SK-N-SH (cell line): ENCODE results near the gene AGXT.

Experiments used
- CTCF ChIP-seq: fragments of 200-600 bp; sonication (generic); IDR thresholded peaks from 2 replicates; pipeline ENCODE4 v1.6.1; 2017; ENCODE audit warnings: antibody characterized with exemption, mild to moderate bottlenecking, moderate library complexity
- EP300 ChIP-seq, 2 experiments: IDR thresholded peaks; 2 replicates each; pipeline versions ENCODE4 v1.4.0 to v1.6.1; 2012; ENCODE audit warnings: borderline replicate concordance in 1 of 2, low read depth in 1 of 2, low read length in 1 of 2
- EZH2phosphoT487 ChIP-seq: fragments of 200-600 bp; sonication (generic); IDR thresholded peaks from 2 replicates; pipeline ENCODE4 v1.6.1; 2017; ENCODE audit warnings: low read depth, mixed run types, mild to moderate bottlenecking, antibody characterized with exemption, moderate library complexity, borderline replicate concordance
- NRF1 ChIP-seq: IDR thresholded peaks from 2 replicates; pipeline ENCODE4 v1.6.1; 2012; ENCODE audit warnings: low read depth, mild to moderate bottlenecking, low read length
- POLR2AphosphoS5 ChIP-seq: IDR thresholded peaks from 2 replicates; pipeline ENCODE4 v1.6.1; 2012; ENCODE audit warnings: low read depth, low read length
- REST ChIP-seq: IDR thresholded peaks from 2 replicates; pipeline ENCODE4 v1.6.1; 2012; ENCODE audit warnings: mild to moderate bottlenecking, low read depth, low read length, moderate library complexity
- SIN3A ChIP-seq: IDR thresholded peaks from 2 replicates; pipeline ENCODE4 v1.6.1; 2012; ENCODE audit warnings: low read depth, mild to moderate bottlenecking, low read length, moderate library complexity, borderline replicate concordance
- TAF1 ChIP-seq: IDR thresholded peaks from 2 replicates; pipeline ENCODE4 v1.6.1; 2012; ENCODE audit warnings: low read depth, mild to moderate bottlenecking, low read length, moderate library complexity, borderline replicate concordance
- USF1 ChIP-seq: IDR thresholded peaks from 2 replicates; pipeline ENCODE4 v1.4.0; 2012; ENCODE audit warnings: low read depth, borderline replicate concordance

GRCh38 chr2:240840435-240841060 lies 28.1 kb upstream of the AGXT start:
- TF ChIP-seq EP300 (IDR thresholded peaks at IDR 0.05; ENCODE audit: borderline replicate concordance in 1 of 2, low read depth in 1 of 2, low read length in 1 of 2): no peak
- TF ChIP-seq CTCF: peak; percentile 63
- no peak for TF ChIP-seq TAF1
- TF ChIP-seq POLR2AphosphoS5: no peak
- no peak for TF ChIP-seq NRF1
- no peak for TF ChIP-seq SIN3A
- no peak for TF ChIP-seq EZH2phosphoT487
- peak; percentile 91 for TF ChIP-seq REST
- no peak for TF ChIP-seq USF1
